Left lung (tissue), 10 donors: ENCODE results near the gene CCDC83. TPM values are rescaled to one million over a fixed set of nuclear protein-coding genes. Genes with fewer than 3 reads are reported as not detected.

Experiments
- ATAC-seq: fragments of 200-7000 bp; cut with Tn5 transposase; one replicate; pipeline ENCODE4 v1.9.1; 2020; ENCODE audit warnings: moderate library complexity
- DNase-seq, 4 donors: peaks; one replicate each; pipeline ENCODE4 v3.0.0-alpha.2; 2013 to 2020
- H3K27ac ChIP-seq, 2 donors: fragments of 200-600 bp; sonication (generic) in 1 of 2; one replicate each; pipeline versions ENCODE4 v1.5.0 to v1.8.0; 2020 to 2021
- H3K27me3 ChIP-seq, 2 donors: fragments of 200-600 bp; sonication (generic) in 1 of 2; one replicate each; pipeline versions ENCODE4 v1.5.0 to v1.8.0; 2020 to 2021
- H3K36me3 ChIP-seq, 2 donors: fragments of 200-600 bp; sonication (generic) in 1 of 2; one replicate each; pipeline versions ENCODE4 v1.5.0 to v1.8.0; 2020 to 2021
- H3K4me1 ChIP-seq, 2 donors: fragments of 200-600 bp; one replicate each; pipeline ENCODE4 v1.8.0; 2021
- H3K4me3 ChIP-seq, 2 donors: fragments of 200-600 bp; sonication (generic) in 1 of 2; one replicate each; pipeline versions ENCODE4 v1.5.0 to v1.8.0; 2020 to 2021; ENCODE audit warnings: mild to moderate bottlenecking in 1 of 2
- H3K9me3 ChIP-seq, 2 donors: fragments of 200-600 bp; sonication (generic) in 1 of 2; one replicate each; pipeline versions ENCODE4 v1.5.0 to v1.8.0; 2020 to 2021
- intact Hi-C, 2 donors: fragments of 100-400 bp; cut with DNase I; formaldehyde crosslinking; loops; one replicate each; pipeline versions ENCODE4 v1.11.2 to v1.14.2; 2022
- polyA plus RNA-seq, 6 donors: library from polyadenylated mRNA; unstranded; fragments of 120-200 nt; gene quantifications; one replicate each; pipeline ENCODE4 v1.2.1, GENCODE V29; 2013; ENCODE audit not compliant: insufficient read length in 6 of 6
- total RNA-seq, 2 donors: library from RNA; stranded (reverse); fragmentation: NEBNext Ultra II Directional; extraction: Animal tissue kit (Norgen Biotek cat#: 25700); gene quantifications; one replicate each; pipeline ENCODE4 v1.2.1, GENCODE V29; 2021
- TF ChIP-seq, protein P1 (sequence below), 2 donors: fragments of 200-600 bp; sonication (generic) in 1 of 2; IDR thresholded peaks; one replicate each; pipeline versions ENCODE4 v1.5.0 to v1.8.0; 2021; ENCODE audit warnings: antibody characterized with exemption in 2 of 2
- donor health status: DM: no; HTN: yes; CAD: no.
- donor health status: DM: no; HTN: no; CAD: no.

The CCDC83 gene
- total and polyA plus RNA-seq, 8 donors: not detected

DNA sequence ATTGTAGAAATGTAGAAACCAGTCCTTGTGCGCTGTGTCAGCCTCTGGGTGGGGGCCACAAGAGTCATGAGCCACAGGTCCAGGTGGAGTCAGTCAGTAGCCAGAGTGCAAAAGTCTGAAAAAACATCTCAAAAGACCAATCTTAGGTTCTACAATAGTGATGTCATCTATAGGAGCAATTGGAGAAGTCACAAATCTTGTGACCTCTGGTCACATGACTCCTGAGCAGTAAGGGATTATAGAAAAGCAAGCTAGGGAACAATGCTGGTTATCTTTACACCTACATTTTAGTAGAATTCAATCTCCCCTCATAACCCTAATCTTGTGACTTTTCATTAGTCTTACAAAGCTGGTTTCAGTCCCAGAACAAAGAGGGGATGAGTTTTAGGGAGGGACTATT lies 82.7 kb downstream of the CCDC83 start:
- no peak for ATAC-seq
- TF ChIP-seq, protein P1, sequence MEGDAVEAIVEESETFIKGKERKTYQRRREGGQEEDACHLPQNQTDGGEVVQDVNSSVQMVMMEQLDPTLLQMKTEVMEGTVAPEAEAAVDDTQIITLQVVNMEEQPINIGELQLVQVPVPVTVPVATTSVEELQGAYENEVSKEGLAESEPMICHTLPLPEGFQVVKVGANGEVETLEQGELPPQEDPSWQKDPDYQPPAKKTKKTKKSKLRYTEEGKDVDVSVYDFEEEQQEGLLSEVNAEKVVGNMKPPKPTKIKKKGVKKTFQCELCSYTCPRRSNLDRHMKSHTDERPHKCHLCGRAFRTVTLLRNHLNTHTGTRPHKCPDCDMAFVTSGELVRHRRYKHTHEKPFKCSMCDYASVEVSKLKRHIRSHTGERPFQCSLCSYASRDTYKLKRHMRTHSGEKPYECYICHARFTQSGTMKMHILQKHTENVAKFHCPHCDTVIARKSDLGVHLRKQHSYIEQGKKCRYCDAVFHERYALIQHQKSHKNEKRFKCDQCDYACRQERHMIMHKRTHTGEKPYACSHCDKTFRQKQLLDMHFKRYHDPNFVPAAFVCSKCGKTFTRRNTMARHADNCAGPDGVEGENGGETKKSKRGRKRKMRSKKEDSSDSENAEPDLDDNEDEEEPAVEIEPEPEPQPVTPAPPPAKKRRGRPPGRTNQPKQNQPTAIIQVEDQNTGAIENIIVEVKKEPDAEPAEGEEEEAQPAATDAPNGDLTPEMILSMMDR (IDR thresholded peaks at IDR 0.05): no peak

DNA sequence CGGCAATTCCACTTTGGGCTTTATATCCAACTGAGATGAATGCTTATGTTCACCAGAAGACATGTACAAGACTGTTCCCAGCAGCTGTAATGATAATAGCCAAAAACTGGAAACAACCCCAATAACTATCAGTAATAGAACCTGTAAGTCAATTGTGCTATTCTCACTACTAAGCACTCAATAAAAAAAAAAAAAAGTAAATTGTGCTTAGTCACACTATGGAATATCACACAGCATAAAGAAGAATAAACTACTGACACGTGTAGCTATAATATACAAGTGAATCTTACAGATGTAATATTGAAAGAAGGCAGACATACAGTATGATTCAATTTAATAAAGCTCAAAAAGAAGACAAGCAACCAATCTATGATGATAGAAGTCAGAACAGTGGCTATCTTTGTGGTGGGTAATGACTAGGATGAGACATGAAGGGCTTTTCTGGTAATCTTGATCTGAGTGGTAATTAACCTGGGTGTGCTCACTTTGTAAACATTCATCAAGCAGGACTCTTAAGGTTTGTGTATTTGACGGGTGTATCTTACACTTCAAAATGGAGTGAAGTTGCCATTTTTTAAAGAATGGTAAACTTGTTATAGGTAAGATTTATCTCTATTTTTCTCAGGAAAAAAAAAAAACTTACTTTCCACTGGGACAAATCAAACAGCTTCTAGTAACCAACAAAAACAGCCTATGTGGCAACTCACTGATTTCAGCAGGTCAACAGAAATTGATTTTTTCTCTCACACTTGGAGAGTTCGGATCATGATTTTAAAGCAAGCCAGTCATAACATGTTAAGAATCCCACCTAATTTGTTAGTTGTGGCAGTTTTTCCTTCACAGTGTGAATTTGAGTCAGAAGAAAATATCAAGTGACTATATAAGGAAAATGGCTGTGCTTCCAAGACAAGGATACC lies 84.2 kb downstream of the CCDC83 start:
- H3K36me3 ChIP-seq: no peaks in the 10 kb centered on the region
- TF ChIP-seq, protein P1 (IDR thresholded peaks at IDR 0.05): no peak
- ATAC-seq: peak; percentile 25
- no peaks in the 10 kb centered on the region for H3K9me3 ChIP-seq
- DNase-seq: no peak
- no peaks in the 10 kb centered on the region for H3K4me1 ChIP-seq
- peaks cover 0 to 6% of the 10 kb centered on the region in 2 donors for H3K27me3 ChIP-seq
- no peak overlapping the region for H3K27ac ChIP-seq
- H3K4me3 ChIP-seq: no peak overlapping the region
- intact Hi-C loops: loop anchor here in 1 of 2 donors (5.0 kb wide), 1 partner anchor 278 kb away; no protein-coding TSS in a partner anchor

More for the DNA sequence above, 82.7 kb downstream of the CCDC83 start:
- Histone ChIP-seq H3K9me3 (no peaks in the 10 kb centered on the region), H3K4me3 (no peak overlapping the region), H3K36me3 (no peaks in the 10 kb centered on the region), H3K27ac (no peak overlapping the region), H3K27me3 (peaks cover 0 to 6% of the 10 kb centered on the region in 2 donors), H3K4me1 (no peaks in the 10 kb centered on the region)
- no peak for DNase-seq
- intact Hi-C loops: no loop called here

DNA sequence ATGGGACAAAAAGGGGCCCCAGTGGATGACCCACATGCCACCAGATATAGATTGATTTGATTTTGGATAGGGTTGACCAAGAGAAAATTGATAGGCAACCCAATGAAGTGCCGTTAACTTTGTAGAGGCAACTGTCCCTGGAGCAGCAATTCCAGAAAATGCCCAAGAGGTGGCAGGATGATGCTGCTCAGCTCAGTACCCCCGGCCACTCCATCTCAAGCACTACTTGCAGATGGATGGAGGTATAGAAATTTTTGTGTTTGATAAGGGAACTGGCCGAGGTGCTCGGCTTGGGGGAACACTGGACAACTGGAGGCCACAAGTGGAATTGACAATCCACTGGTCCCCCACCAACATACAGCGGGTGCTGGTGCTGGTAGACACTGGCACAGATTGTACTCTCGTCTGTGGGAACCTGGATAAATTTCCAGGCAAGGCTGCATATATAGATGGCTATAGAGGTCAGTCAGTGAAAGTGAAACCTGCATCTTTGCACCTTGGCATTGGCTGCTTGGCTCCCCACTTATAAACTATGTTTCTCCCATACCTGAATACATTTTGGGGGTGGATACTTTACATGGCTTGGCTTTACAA lies 86.3 kb downstream of the CCDC83 start:
- ATAC-seq (peak; percentile 91), DNase-seq (peak in 2 of 4 donors; percentile 29 to 67)
- TF ChIP-seq, protein P1 (IDR thresholded peaks at IDR 0.05): peak; percentile 62 to 66
- Histone ChIP-seq H3K4me3 (no peak overlapping the region), H3K4me1 (peaks cover 0 to 15% of the 10 kb centered on the region in 2 donors), H3K36me3 (no peaks in the 10 kb centered on the region), H3K27me3 (no peaks in the 10 kb centered on the region), H3K27ac (no peak overlapping the region), H3K9me3 (no peaks in the 10 kb centered on the region)
- intact Hi-C loops: loop anchor here in 1 of 2 donors (5.0 kb wide), 1 partner anchor 276 kb away; no protein-coding TSS in a partner anchor

DNA sequence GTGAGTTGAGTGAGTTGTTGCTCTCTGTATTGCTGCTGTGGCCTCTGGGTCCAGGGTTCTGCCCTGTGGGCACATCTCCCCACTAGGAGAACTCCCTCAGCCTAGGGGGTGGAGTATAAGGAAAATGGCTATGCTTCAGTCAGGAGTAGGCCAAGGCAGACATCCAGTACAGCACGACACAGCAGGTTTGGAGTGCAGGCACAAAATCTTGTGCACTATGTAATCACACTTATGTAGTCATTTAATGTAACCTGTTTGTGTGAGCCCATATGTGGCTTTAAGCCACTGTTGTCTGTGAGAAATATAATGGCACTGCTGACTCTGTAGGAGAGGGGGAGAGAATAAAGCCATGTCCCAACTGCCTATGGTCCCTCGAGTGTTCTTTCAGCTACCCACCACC lies 90.1 kb downstream of the CCDC83 start:
- DNase-seq (no peak), ATAC-seq (no peak)
- H3K4me1 ChIP-seq: peaks cover 13 to 47% of the 10 kb centered on the region in 2 donors
- H3K9me3 ChIP-seq: no peaks in the 10 kb centered on the region
- intact Hi-C loops: no loop called here
- no peaks in the 10 kb centered on the region for H3K27me3 ChIP-seq
- TF ChIP-seq, protein P1 (IDR thresholded peaks at IDR 0.05): no peak
- H3K27ac ChIP-seq: no peak overlapping the region
- H3K4me3 ChIP-seq: no peak overlapping the region
- H3K36me3 ChIP-seq: no peaks in the 10 kb centered on the region

DNA sequence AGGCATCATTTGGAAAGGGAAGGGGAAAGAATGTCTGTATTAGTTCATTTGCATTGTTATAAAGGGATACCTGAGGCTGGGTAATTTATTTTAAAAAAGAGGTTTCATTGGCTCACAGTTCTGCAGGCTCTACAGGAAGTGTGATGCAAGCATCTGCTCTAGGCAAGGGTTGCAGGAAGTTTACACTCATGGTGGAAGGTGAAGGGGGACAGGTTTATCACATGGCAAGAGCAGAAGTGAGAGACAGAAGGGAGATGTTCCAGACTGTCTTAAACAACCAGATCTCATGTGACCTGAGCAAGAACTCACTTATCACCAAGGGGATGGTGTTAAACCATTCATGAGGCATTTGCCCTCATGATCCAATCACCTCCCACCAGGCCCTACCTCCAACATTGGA lies 90.6 kb downstream of the CCDC83 start:
- ATAC-seq (no peak), DNase-seq (no peak)
- Histone ChIP-seq H3K9me3 (no peaks in the 10 kb centered on the region), H3K4me1 (peaks cover 13 to 47% of the 10 kb centered on the region in 2 donors), H3K27me3 (no peaks in the 10 kb centered on the region), H3K4me3 (no peak overlapping the region), H3K27ac (no peak overlapping the region), H3K36me3 (no peaks in the 10 kb centered on the region)
- TF ChIP-seq, protein P1 (IDR thresholded peaks at IDR 0.05): no peak
- intact Hi-C loops: no loop called here
